Gastroesophageal sphincter (tissue), 3 donors: ENCODE data around the gene FAM3A.

Experiments used
- CTCF ChIP-seq, 4 experiments: fragments of 200-600 bp in 2 of 4; fragments of 450-650 bp in 2 of 4; sonication (generic) in 1 of 4; IDR thresholded peaks; one replicate each; pipeline ENCODE4 v1.5.1; 2017 to 2019; ENCODE audit warnings: antibody characterized with exemption in 4 of 4, mild to moderate bottlenecking in 2 of 4, moderate library complexity in 2 of 4
- EP300 ChIP-seq: sonication (generic); formaldehyde crosslinking; IDR thresholded peaks from one replicate; pipeline ENCODE4 v1.6.1; 2017; ENCODE audit warnings: antibody characterized with exemption, mild to moderate bottlenecking
- POLR2A ChIP-seq, 2 donors: fragments of 450-650 bp; IDR thresholded peaks; one replicate each; pipeline ENCODE4 v1.6.1; 2017; ENCODE audit warnings: antibody characterized with exemption in 2 of 2, mild to moderate bottlenecking in 2 of 2, moderate library complexity in 1 of 2
- POLR2AphosphoS5 ChIP-seq: sonication (generic); formaldehyde crosslinking; IDR thresholded peaks from one replicate; pipeline ENCODE4 v1.6.1; 2017; ENCODE audit warnings: antibody characterized with exemption

DNA sequence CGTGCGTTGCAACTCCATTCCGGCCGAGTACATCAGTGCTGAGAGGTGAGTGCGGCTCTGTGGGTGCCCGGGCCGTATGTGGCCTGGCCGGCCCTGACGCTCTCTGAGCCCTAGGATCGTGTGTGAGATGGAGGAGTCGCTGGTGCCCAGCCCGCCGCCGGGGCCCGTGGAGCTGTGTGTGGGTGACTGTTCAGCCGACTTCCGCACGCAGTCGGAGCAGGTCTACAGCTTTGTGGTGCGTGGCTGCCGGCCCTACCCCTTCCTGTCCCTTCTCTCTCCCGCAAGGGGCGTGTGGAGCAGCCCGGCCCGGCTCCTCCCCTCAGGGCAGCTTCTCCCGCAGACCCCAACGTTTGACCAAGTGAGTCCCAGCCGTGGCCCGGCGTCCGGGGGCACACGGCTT lies 50.0 kb downstream of the FAM3A start:
- TF ChIP-seq CTCF (IDR thresholded peaks at IDR 0.05) = no peak
- TF ChIP-seq EP300 = no peak
- TF ChIP-seq POLR2A (IDR thresholded peaks at IDR 0.05) = no peak
- TF ChIP-seq POLR2AphosphoS5 = no peak
